Activated naive CD4-positive, alpha-beta T cell treated with anti-CD3 and anti-CD28 coated beads for 36 hours (primary cell): ENCODE data around the gene PSMA8. TPM values are rescaled to one million over a fixed set of nuclear protein-coding genes. Genes with fewer than 3 reads are reported as not detected.

ENCODE experiments used
- total RNA-seq, 2 experiments: library from RNA; stranded (reverse); gene quantifications; one replicate each; pipeline ENCODE4 v1.2.3, GENCODE V29; 2021

Gene PSMA8
- total RNA-seq, 2 experiments from 2014 or later, result 2.1 TPM

Other genes starting within 250 kb of the PSMA8 start
- gene SS18, start 43.3 kb upstream of the PSMA8 start, total RNA-seq, result 10 to 100 TPM; 42.2 to 42.9 TPM
- 10 to 100 TPM; 15.9 to 16.3 TPM for gene TAF4B, start 92.6 kb downstream of the PSMA8 start, total RNA-seq